ENCODE measurements around the gene MPPED1.

Gene MPPED1

GRCh38 chr22:43526946-43527345 is 115.1 kb downstream of the MPPED1 start:
- no peak overlapping the region for H3K9ac ChIP-seq (ENCODE audit: low read length)
- no peak overlapping the region for H3K27ac ChIP-seq (ENCODE audit: low read depth, low read length)
- H3K4me3 ChIP-seq (ENCODE audit: low read length), result no peak overlapping the region
- H3K4me1 ChIP-seq (ENCODE audit: control insufficient read depth, insufficient read depth, low read length), result no peaks in the 10 kb centered on the region
- no peaks in the 10 kb centered on the region for H3K27me3 ChIP-seq (ENCODE audit: control insufficient read depth, insufficient read depth, low read length)
- no peaks in the 10 kb centered on the region for H3K36me3 ChIP-seq (ENCODE audit: control insufficient read depth, insufficient read depth, low read length)

GRCh38 chr22:43528601-43529360 is 117.0 kb downstream of the MPPED1 start:
- Histone ChIP-seq H3K27me3 (ENCODE audit: control insufficient read depth, insufficient read depth, low read length) (no peaks in the 10 kb centered on the region), H3K27ac (ENCODE audit: low read depth, low read length) (no peak overlapping the region), H3K36me3 (ENCODE audit: control insufficient read depth, insufficient read depth, low read length) (no peaks in the 10 kb centered on the region), H3K9ac (ENCODE audit: low read length) (no peak overlapping the region), H3K4me1 (ENCODE audit: control insufficient read depth, insufficient read depth, low read length) (no peaks in the 10 kb centered on the region), H3K4me3 (ENCODE audit: low read length) (no peak overlapping the region)

DNA sequence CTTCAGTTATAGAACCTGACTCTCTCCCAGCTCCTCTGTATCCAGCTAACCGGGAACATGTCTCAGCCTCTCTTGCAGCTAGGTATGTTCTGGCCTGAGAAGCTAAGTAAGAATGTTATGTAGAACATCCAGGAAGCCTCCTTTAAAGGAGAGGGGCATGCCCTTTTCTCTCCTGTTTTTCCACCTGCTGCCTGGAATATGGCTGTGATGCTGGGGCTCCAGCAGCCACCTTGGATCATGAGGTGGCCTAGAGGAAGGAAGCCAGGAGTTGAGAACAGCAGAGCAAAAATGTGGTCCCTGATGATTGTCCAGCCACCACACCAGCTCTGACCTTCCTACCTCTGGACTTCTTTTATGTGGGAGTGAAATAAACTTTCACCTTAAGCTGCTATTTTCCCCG is 117.6 kb downstream of the MPPED1 start:
- Histone ChIP-seq H3K4me1 (ENCODE audit: control insufficient read depth, insufficient read depth, low read length) (no peaks in the 10 kb centered on the region), H3K27me3 (ENCODE audit: control insufficient read depth, insufficient read depth, low read length) (no peaks in the 10 kb centered on the region), H3K36me3 (ENCODE audit: control insufficient read depth, insufficient read depth, low read length) (no peaks in the 10 kb centered on the region), H3K4me3 (ENCODE audit: low read length) (no peak overlapping the region), H3K9ac (ENCODE audit: low read length) (no peak overlapping the region), H3K27ac (ENCODE audit: low read depth, low read length) (no peak overlapping the region)

- Histone ChIP-seq H3K4me1 (ENCODE audit: control insufficient read depth, insufficient read depth, low read length) (no peaks in the 10 kb centered on the region), H3K27ac (ENCODE audit: low read depth, low read length) (no peak overlapping the region)
Measured at GRCh38 chr22:43529934-43530333, 118.1 kb downstream of the MPPED1 start.

DNA sequence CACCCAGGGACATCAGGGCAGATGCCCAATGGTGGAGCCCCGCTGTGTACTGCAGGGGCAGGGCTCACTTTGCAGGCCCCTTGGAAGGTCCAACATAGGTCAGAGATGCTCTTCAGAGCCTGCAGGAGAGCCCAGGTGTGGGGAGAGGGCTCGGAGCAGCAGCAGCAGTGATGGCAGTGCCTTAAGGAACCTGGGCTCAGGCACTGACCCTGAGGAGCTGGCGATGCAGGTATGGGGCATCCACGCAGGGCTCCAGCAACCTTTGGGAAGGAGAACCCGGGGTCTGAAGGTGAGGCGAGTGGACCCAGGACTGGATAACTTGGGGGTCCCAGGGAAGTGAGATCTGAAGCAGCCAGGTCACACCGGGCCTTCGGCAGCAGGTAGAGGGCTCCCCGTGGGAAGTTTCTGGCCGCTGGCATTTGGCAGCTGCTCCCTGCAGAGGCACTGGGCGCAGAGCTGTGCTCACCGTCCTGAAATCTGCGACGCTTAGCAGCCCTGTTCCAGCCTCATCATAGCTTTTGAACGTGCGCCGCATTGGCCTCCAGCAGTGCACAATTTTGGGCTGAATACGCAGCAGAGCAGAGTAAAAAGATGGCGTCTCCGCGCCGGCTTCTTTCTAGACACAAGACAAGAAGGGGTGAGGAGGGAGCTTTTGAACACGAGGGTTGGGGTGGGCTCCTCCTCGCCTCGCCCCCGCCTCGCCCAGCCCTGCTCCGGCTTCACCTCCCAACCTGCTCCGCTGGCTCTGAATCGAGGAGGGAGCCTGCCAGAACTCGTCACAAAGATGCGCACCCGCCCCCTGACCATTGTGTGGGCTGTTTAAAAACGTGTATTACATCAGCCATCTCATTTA is 118.8 kb downstream of the MPPED1 start:
- Histone ChIP-seq H3K27me3 (ENCODE audit: control insufficient read depth, insufficient read depth, low read length) (no peaks in the 10 kb centered on the region), H3K4me1 (ENCODE audit: control insufficient read depth, insufficient read depth, low read length) (no peaks in the 10 kb centered on the region), H3K4me3 (ENCODE audit: low read length) (no peak overlapping the region), H3K9ac (ENCODE audit: low read length) (no peak overlapping the region), H3K36me3 (ENCODE audit: control insufficient read depth, insufficient read depth, low read length) (no peaks in the 10 kb centered on the region), H3K27ac (ENCODE audit: low read depth, low read length) (no peak overlapping the region)

More at GRCh38 chr22:43529934-43530333, 118.1 kb downstream of the MPPED1 start:
- Histone ChIP-seq H3K4me3 (ENCODE audit: low read length) (no peak overlapping the region), H3K9ac (ENCODE audit: low read length) (no peak overlapping the region), H3K27me3 (ENCODE audit: control insufficient read depth, insufficient read depth, low read length) (no peaks in the 10 kb centered on the region), H3K36me3 (ENCODE audit: control insufficient read depth, insufficient read depth, low read length) (no peaks in the 10 kb centered on the region)

GRCh38 chr22:43531651-43532050 is 119.8 kb downstream of the MPPED1 start:
- Histone ChIP-seq H3K27ac (ENCODE audit: low read depth, low read length) (no peak overlapping the region), H3K9ac (ENCODE audit: low read length) (no peak overlapping the region), H3K4me1 (ENCODE audit: control insufficient read depth, insufficient read depth, low read length) (no peaks in the 10 kb centered on the region), H3K4me3 (ENCODE audit: low read length) (no peak overlapping the region), H3K27me3 (ENCODE audit: control insufficient read depth, insufficient read depth, low read length) (no peaks in the 10 kb centered on the region), H3K36me3 (ENCODE audit: control insufficient read depth, insufficient read depth, low read length) (no peaks in the 10 kb centered on the region)

GRCh38 chr22:43532301-43533155 is 120.7 kb downstream of the MPPED1 start:
- Histone ChIP-seq H3K27me3 (ENCODE audit: control insufficient read depth, insufficient read depth, low read length) (no peaks in the 10 kb centered on the region), H3K9ac (ENCODE audit: low read length) (no peak overlapping the region), H3K27ac (ENCODE audit: low read depth, low read length) (no peak overlapping the region), H3K36me3 (ENCODE audit: control insufficient read depth, insufficient read depth, low read length) (no peaks in the 10 kb centered on the region), H3K4me1 (ENCODE audit: control insufficient read depth, insufficient read depth, low read length) (no peaks in the 10 kb centered on the region), H3K4me3 (ENCODE audit: low read length) (no peak overlapping the region)

GRCh38 chr22:43533156-43533530 is 121.3 kb downstream of the MPPED1 start:
- H3K27ac ChIP-seq (ENCODE audit: low read depth, low read length), result no peak overlapping the region
- no peaks in the 10 kb centered on the region for H3K4me1 ChIP-seq (ENCODE audit: control insufficient read depth, insufficient read depth, low read length)
- no peak overlapping the region for H3K4me3 ChIP-seq (ENCODE audit: low read length)
- no peaks in the 10 kb centered on the region for H3K27me3 ChIP-seq (ENCODE audit: control insufficient read depth, insufficient read depth, low read length)
- H3K9ac ChIP-seq (ENCODE audit: low read length), result no peak overlapping the region
- no peaks in the 10 kb centered on the region for H3K36me3 ChIP-seq (ENCODE audit: control insufficient read depth, insufficient read depth, low read length)

DNA sequence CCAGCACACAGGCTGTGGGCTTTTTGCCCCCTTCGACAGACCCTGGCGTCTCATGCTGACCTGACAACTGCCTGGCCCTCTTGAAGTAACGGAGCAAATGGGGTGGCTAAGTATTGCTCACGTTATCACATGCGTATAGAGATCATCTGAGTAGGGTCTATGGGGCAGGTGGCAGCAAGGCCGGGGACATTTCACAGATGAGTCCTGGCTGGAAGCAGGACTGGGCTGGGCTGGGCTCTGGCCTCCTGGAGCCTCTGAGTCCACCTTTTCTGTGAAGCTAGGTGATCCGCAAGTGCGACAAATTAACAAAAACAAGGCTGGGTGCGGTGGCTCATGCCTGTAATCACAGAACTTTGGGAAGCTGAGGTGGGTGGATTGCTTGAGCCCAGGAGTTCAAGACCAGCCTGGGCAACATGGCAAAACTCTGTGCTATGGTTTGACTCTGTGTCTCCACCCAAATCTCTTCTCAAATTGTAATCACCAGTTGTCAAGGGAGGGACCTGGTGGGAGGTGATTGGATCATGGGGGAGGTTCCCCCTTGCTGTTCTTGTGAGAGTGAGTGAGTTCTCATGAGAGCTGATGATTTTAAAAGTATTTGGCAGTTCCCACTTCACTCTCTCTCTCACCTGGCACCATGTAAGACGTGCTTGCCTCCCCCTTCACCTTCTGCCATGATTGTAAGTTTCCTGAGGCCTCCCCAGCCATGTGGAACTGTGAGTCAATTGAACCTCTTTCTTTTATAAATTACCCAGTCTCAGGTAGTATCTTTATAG is 122.0 kb downstream of the MPPED1 start:
- no peak overlapping the region for H3K4me3 ChIP-seq (ENCODE audit: low read length)
- H3K27me3 ChIP-seq (ENCODE audit: control insufficient read depth, insufficient read depth, low read length), result no peaks in the 10 kb centered on the region
- no peaks in the 10 kb centered on the region for H3K36me3 ChIP-seq (ENCODE audit: control insufficient read depth, insufficient read depth, low read length)
- H3K4me1 ChIP-seq (ENCODE audit: control insufficient read depth, insufficient read depth, low read length), result no peaks in the 10 kb centered on the region
- H3K9ac ChIP-seq (ENCODE audit: low read length), result no peak overlapping the region
- no peak overlapping the region for H3K27ac ChIP-seq (ENCODE audit: low read depth, low read length)

DNA sequence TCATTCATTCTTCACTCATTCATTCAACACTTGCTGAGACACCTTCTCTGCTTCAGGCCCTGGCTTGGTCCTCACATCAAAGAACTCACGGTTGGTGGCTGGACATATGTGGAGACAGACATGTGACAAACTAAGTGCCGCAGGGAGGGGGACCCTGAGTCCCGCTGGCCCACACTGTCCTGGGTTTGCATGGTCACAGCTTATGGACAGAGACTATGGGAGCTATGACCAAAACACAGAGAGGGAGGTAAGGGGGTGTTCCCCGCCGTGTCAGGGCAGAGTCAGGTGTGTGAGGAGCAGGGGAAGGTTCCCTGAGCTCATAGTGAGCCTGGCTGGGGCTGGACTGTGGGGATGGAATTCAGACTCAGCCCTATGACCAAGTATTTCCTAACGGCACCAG is 123.1 kb downstream of the MPPED1 start:
- Histone ChIP-seq H3K27ac (ENCODE audit: low read depth, low read length) (no peak overlapping the region), H3K4me3 (ENCODE audit: low read length) (no peak overlapping the region), H3K9ac (ENCODE audit: low read length) (no peak overlapping the region), H3K27me3 (ENCODE audit: control insufficient read depth, insufficient read depth, low read length) (no peaks in the 10 kb centered on the region), H3K4me1 (ENCODE audit: control insufficient read depth, insufficient read depth, low read length) (no peaks in the 10 kb centered on the region), H3K36me3 (ENCODE audit: control insufficient read depth, insufficient read depth, low read length) (no peaks in the 10 kb centered on the region)

DNA sequence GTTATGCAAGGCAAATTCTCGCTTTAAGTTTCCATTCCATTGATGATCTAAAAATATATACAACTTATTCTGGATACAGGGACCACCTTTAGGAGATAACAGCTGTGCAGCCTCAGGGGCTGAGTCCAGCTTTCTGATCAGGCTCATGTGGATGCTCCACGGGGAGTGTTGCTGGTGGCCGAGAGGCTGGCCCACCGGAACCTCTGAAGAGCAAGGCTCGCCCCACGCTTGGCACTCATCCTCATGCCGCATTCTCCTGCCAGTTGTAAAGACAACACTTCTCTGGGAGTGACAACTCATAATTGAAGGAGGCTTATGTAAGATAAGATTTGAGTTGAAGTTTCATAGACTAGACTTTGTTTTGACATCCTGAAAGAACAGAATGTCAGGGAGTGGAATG is 123.5 kb downstream of the MPPED1 start:
- Histone ChIP-seq H3K9ac (ENCODE audit: low read length) (no peak overlapping the region), H3K27me3 (ENCODE audit: control insufficient read depth, insufficient read depth, low read length) (no peaks in the 10 kb centered on the region), H3K4me1 (ENCODE audit: control insufficient read depth, insufficient read depth, low read length) (no peaks in the 10 kb centered on the region), H3K36me3 (ENCODE audit: control insufficient read depth, insufficient read depth, low read length) (no peaks in the 10 kb centered on the region), H3K27ac (ENCODE audit: low read depth, low read length) (no peak overlapping the region), H3K4me3 (ENCODE audit: low read length) (no peak overlapping the region)

DNA sequence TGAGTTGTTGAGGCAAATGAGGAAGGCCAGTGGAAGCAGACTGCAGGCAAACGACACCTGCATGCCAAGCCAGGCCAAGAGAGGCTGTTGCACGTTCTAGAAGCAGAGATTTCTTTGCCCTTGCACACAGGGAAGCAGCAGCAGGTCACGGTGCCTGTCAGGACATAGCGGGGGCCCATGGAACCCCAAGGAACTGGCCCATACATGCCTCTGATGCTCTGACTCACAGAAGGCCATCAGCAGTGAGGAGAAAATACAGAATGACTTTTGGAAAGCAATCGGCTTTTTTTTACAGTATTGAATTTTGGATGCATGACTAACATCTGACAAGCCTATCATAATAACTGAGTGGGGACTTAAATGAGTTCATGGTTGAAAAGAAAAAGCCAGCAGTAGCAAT is 123.9 kb downstream of the MPPED1 start:
- no peaks in the 10 kb centered on the region for H3K27me3 ChIP-seq (ENCODE audit: control insufficient read depth, insufficient read depth, low read length)

More for the DNA sequence above, 123.9 kb downstream of the MPPED1 start:
- Histone ChIP-seq H3K9ac (ENCODE audit: low read length) (no peak overlapping the region), H3K4me3 (ENCODE audit: low read length) (no peak overlapping the region), H3K4me1 (ENCODE audit: control insufficient read depth, insufficient read depth, low read length) (no peaks in the 10 kb centered on the region), H3K27ac (ENCODE audit: low read depth, low read length) (no peak overlapping the region), H3K36me3 (ENCODE audit: control insufficient read depth, insufficient read depth, low read length) (no peaks in the 10 kb centered on the region)

Data from rectal smooth muscle tissue (tissue), 1 donor.